Astrocyte (in vitro differentiated cells and primary cell): Measurements from ENCODE around the gene ZDHHC17. TPM values are rescaled to one million over a fixed set of nuclear protein-coding genes. Genes with fewer than 3 reads are reported as not detected.

Experiments used
- DNase-seq: peaks from one replicate; pipeline ENCODE4 v3.0.0-alpha.2; 2010; ENCODE audit warnings: low read depth
- FAIRE-seq: peaks from 2 replicates; lab custom pipeline; 2011; peaks lifted over from hg19 to GRCh38; lab: Jason Lieb, UNC
- H2AFZ ChIP-seq: 2 replicates; pipeline ENCODE4 v1.6.0; 2012; ENCODE audit warnings: low read depth, low read length, inconsistent platforms
- H3K27ac ChIP-seq: 2 replicates; pipeline ENCODE4 v1.5.1; 2011; ENCODE audit warnings: low read depth, low read length, inconsistent platforms
- H3K27me3 ChIP-seq: 2 replicates; pipeline ENCODE4 v1.6.0; 2011; ENCODE audit warnings: low read length, inconsistent platforms; ENCODE audit not compliant: insufficient read depth
- H3K36me3 ChIP-seq: 2 replicates; pipeline ENCODE4 v1.5.1; 2011; ENCODE audit warnings: low read length, inconsistent platforms; ENCODE audit not compliant: insufficient read depth
- H3K4me1 ChIP-seq: 2 replicates; pipeline ENCODE4 v1.5.1; 2011; ENCODE audit warnings: low read length, inconsistent platforms; ENCODE audit not compliant: insufficient read depth
- H3K4me2 ChIP-seq: 2 replicates; pipeline ENCODE4 v1.6.0; 2012; ENCODE audit warnings: low read length, inconsistent platforms
- H3K4me3 ChIP-seq: 2 replicates; pipeline ENCODE4 v1.5.1; 2011; ENCODE audit warnings: low read depth, mild to moderate bottlenecking, low read length, inconsistent platforms; ENCODE audit not compliant: insufficient read depth
- H3K79me2 ChIP-seq: 2 replicates; pipeline ENCODE4 v1.6.0; 2012; ENCODE audit warnings: mild to moderate bottlenecking, low read length, inconsistent platforms; ENCODE audit not compliant: insufficient read depth
- H3K9ac ChIP-seq: 2 replicates; pipeline ENCODE4 v1.6.0; 2012; ENCODE audit warnings: mild to moderate bottlenecking, low read length, inconsistent platforms
- H3K9me3 ChIP-seq: 2 replicates; pipeline ENCODE4 v1.5.1; 2012; ENCODE audit warnings: low read depth, mild to moderate bottlenecking, low read length, inconsistent platforms; ENCODE audit not compliant: insufficient read depth
- H4K20me1 ChIP-seq: 2 replicates; pipeline ENCODE4 v1.6.0; 2012; ENCODE audit warnings: low read length, inconsistent platforms; ENCODE audit not compliant: insufficient read depth
- H3K27ac Mint-ChIP-seq: one replicate; pipeline ENCODE4 v1.8.0; 2021; ENCODE audit warnings: mild to moderate bottlenecking, mixed read lengths; ENCODE audit not compliant: unreplicated experiment
- H3K27me3 Mint-ChIP-seq: one replicate; pipeline ENCODE4 v1.8.0; 2021; ENCODE audit warnings: low read depth, mixed read lengths; ENCODE audit not compliant: unreplicated experiment
- H3K36me3 Mint-ChIP-seq: one replicate; pipeline ENCODE4 v1.8.0; 2021; ENCODE audit warnings: low read depth, mixed read lengths; ENCODE audit not compliant: unreplicated experiment
- H3K4me1 Mint-ChIP-seq: one replicate; pipeline ENCODE4 v1.8.0; 2021; ENCODE audit warnings: low read depth, mixed read lengths; ENCODE audit not compliant: unreplicated experiment
- H3K4me3 Mint-ChIP-seq: one replicate; pipeline ENCODE4 v1.8.0; 2021; ENCODE audit warnings: mild to moderate bottlenecking, moderate library complexity, mixed read lengths; ENCODE audit not compliant: unreplicated experiment
- H3K9me3 Mint-ChIP-seq: one replicate; pipeline ENCODE4 v1.8.0; 2021; ENCODE audit warnings: mild to moderate bottlenecking, mixed read lengths; ENCODE audit not compliant: unreplicated experiment
- EZH2 ChIP-seq: IDR thresholded peaks from 2 replicates; pipeline ENCODE4 v1.6.1; 2012; ENCODE audit warnings: mild to moderate bottlenecking, low read length, inconsistent platforms; ENCODE audit not compliant: insufficient read depth
- total RNA-seq: library from RNA; stranded (reverse); gene quantifications from 2 replicates; pipeline ENCODE4 v1.2.1, GENCODE V29; 2021
- TF ChIP-seq, protein P1 (sequence below): IDR thresholded peaks from 2 replicates; pipeline ENCODE4 v1.5.1; 2011; ENCODE audit warnings: low read depth, mild to moderate bottlenecking, inconsistent platforms, low read length, moderate library complexity; ENCODE audit not compliant: insufficient read depth

ZDHHC17 gene
- total RNA-seq, 1 donor from 2014 or later: 77.5 TPM

DNA sequence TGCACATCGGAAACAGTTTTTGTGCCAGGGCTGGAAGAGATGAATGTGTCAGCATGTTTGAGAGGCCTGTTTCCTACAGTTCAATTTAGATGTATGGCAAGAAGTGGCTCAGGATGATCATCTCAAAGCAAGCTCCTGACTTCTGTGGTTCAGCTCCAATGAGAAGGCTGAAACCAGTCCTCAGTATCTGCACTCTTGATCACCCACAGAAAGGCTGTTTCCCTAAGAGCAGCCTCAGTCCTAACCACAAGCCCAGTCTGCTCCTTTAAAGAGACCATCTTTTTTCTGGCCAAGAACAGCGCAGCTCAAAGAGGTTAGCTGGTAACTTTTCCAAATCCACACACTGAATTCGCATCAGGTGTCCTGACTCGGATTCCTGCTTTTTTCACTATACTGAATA, 95.7 kb downstream of the ZDHHC17 start:
- no peak overlapping the region for H3K4me3 ChIP-seq
- Mint-ChIP-seq H3K4me1 (peaks cover 48% of the 10 kb centered on the region), H3K9me3 (no peaks in the 10 kb centered on the region), H3K4me3 (no peak overlapping the region), H3K27me3 (no peaks in the 10 kb centered on the region), H3K36me3 (peaks cover 32% of the 10 kb centered on the region), H3K27ac (peak overlapping the region; percentile 30)
- H3K27me3 ChIP-seq: no peaks in the 10 kb centered on the region
- H3K9ac ChIP-seq: no peak overlapping the region
- H3K4me2 ChIP-seq: no peak overlapping the region
- H2AFZ ChIP-seq: no peak overlapping the region
- peaks cover 34% of the 10 kb centered on the region for H3K36me3 ChIP-seq
- H3K79me2 ChIP-seq: peaks cover 3% of the 10 kb centered on the region
- H3K9me3 ChIP-seq: peaks cover 3% of the 10 kb centered on the region
- H4K20me1 ChIP-seq: no peaks in the 10 kb centered on the region
- DNase-seq (peak; percentile 39), FAIRE-seq (no peak)
- TF ChIP-seq, protein P1, sequence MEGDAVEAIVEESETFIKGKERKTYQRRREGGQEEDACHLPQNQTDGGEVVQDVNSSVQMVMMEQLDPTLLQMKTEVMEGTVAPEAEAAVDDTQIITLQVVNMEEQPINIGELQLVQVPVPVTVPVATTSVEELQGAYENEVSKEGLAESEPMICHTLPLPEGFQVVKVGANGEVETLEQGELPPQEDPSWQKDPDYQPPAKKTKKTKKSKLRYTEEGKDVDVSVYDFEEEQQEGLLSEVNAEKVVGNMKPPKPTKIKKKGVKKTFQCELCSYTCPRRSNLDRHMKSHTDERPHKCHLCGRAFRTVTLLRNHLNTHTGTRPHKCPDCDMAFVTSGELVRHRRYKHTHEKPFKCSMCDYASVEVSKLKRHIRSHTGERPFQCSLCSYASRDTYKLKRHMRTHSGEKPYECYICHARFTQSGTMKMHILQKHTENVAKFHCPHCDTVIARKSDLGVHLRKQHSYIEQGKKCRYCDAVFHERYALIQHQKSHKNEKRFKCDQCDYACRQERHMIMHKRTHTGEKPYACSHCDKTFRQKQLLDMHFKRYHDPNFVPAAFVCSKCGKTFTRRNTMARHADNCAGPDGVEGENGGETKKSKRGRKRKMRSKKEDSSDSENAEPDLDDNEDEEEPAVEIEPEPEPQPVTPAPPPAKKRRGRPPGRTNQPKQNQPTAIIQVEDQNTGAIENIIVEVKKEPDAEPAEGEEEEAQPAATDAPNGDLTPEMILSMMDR: no peak
- no peak for TF ChIP-seq EZH2
- no peak overlapping the region for H3K27ac ChIP-seq
- H3K4me1 ChIP-seq: peaks cover 17% of the 10 kb centered on the region

DNA sequence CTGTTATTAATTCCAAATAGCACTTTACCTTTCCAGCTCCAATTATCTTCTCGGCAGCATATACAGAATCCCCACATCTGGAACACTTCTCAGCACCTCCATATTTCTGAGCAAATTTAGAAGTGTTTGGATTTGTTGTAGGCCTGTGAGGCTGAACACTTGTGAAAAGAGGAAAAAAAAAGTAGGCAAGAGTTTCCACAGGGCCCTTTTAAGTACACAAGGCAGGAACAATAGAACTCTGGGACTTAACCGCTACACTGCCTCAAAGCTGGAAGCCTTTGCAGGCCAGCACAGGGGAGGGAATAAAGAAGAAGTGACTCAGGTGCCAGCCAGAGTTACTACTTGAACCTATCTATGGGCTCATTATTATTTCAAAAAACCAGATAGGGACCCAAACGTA, 96.3 kb downstream of the ZDHHC17 start:
- no peak overlapping the region for H3K4me3 ChIP-seq
- H3K27me3 ChIP-seq: no peaks in the 10 kb centered on the region
- no peak overlapping the region for H2AFZ ChIP-seq
- H3K4me3 Mint-ChIP-seq: no peak overlapping the region
- H3K4me2 ChIP-seq: no peak overlapping the region
- peaks cover 32% of the 10 kb centered on the region for H3K36me3 Mint-ChIP-seq
- TF ChIP-seq EZH2: no peak
- TF ChIP-seq, protein P1: no peak
- peaks cover 55% of the 10 kb centered on the region for H3K4me1 Mint-ChIP-seq
- no peaks in the 10 kb centered on the region for H3K9me3 Mint-ChIP-seq
- H3K9me3 ChIP-seq: peaks cover 3% of the 10 kb centered on the region
- H3K27ac Mint-ChIP-seq: peak overlapping the region; percentile 30
- no peak for DNase-seq
- FAIRE-seq: no peak
- H3K79me2 ChIP-seq: peaks cover 3% of the 10 kb centered on the region
- no peaks in the 10 kb centered on the region for H3K27me3 Mint-ChIP-seq
- no peaks in the 10 kb centered on the region for H4K20me1 ChIP-seq
- no peak overlapping the region for H3K9ac ChIP-seq
- peaks cover 33% of the 10 kb centered on the region for H3K36me3 ChIP-seq
- peaks cover 24% of the 10 kb centered on the region for H3K4me1 ChIP-seq
- no peak overlapping the region for H3K27ac ChIP-seq

DNA sequence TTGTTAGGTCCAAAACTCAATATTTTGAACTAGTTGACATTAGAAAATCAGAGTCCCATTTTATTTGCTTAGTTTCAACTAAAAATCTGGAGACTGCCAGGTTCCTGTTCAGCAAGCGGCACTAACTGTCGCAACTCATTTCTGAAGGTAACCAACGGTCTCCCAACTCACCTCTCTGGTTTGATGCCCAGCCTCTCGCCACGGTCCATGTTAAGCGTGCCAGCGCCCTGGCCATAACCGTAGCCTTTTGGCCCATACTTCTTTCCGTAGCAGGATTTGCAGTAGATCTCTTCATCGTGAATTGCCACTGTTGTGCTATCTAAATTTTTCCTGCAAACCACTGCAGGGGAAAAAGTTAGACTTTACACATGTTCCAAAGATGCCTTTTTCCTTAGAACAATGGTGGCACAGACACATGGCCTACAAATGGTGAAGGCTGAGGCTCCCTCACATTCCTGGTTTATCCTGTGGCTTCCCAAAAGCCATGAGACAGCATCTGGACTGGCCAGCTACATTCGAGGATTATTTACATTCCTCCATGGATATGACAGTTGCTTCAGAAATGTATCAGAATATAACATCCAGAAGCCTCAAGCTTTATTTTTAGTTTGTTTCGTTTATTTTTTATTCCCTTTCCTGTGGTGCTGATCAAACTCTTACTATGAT, 99.2 kb downstream of the ZDHHC17 start:
- no peaks in the 10 kb centered on the region for H3K9me3 ChIP-seq
- FAIRE-seq (peak; percentile 95), DNase-seq (peak; percentile 93)
- H3K27ac ChIP-seq: peak overlapping the region; percentile 82
- no peak overlapping the region for H2AFZ ChIP-seq
- H3K27me3 ChIP-seq: no peaks in the 10 kb centered on the region
- no peaks in the 10 kb centered on the region for H3K27me3 Mint-ChIP-seq
- H3K36me3 ChIP-seq: peaks cover 16% of the 10 kb centered on the region
- peaks cover 77% of the 10 kb centered on the region for H3K4me1 Mint-ChIP-seq
- no peaks in the 10 kb centered on the region for H3K9me3 Mint-ChIP-seq
- peak overlapping the region; percentile 66 for H3K4me2 ChIP-seq
- peak overlapping the region; percentile 19 for H3K4me3 ChIP-seq
- peaks cover 41% of the 10 kb centered on the region for H3K4me1 ChIP-seq
- H3K27ac Mint-ChIP-seq: peak overlapping the region; percentile 97
- peaks cover 20% of the 10 kb centered on the region for H3K36me3 Mint-ChIP-seq
- H3K4me3 Mint-ChIP-seq: peak overlapping the region; percentile 17
- H3K79me2 ChIP-seq: peaks cover 19% of the 10 kb centered on the region
- no peak for TF ChIP-seq EZH2
- TF ChIP-seq, protein P1: no peak
- peak overlapping the region; percentile 67 for H3K9ac ChIP-seq
- no peaks in the 10 kb centered on the region for H4K20me1 ChIP-seq
